ENCODE data around the gene ACOT13.

- TF ChIP-seq CTCF (IDR thresholded peaks at IDR 0.05) (no peak), ZFX (IDR thresholded peaks at IDR 0.05; ENCODE audit: borderline replicate concordance) (no peak)
Measured at GRCh38 chr6:24702720-24703282, 35.9 kb downstream of the ACOT13 start.

All from 22Rv1 (cell line).